ENCODE measurements around the gene OR4B1. TPM values are rescaled to one million over a fixed set of nuclear protein-coding genes. Genes with fewer than 3 reads are reported as not detected.

The OR4B1 gene
- total and polyA plus RNA-seq, 8 donors = not detected

GRCh38 chr11:48248902-48249301 is 32.3 kb downstream of the OR4B1 start:
- no peak overlapping the region for H3K4me3 ChIP-seq
- DNase-seq (no peak), ATAC-seq (no peak)
- H3K27ac ChIP-seq = no peak overlapping the region
- no peaks in the 10 kb centered on the region for H3K36me3 ChIP-seq
- intact Hi-C loops (cut with DNase I) = no loop called here
- no peak for TF ChIP-seq CTCF (IDR thresholded peaks at IDR 0.05)
- no peaks in the 10 kb centered on the region for H3K4me1 ChIP-seq
- peaks cover 0 to 22% of the 10 kb centered on the region in 2 donors for H3K9me3 ChIP-seq
- H3K27me3 ChIP-seq = no peaks in the 10 kb centered on the region

DNA sequence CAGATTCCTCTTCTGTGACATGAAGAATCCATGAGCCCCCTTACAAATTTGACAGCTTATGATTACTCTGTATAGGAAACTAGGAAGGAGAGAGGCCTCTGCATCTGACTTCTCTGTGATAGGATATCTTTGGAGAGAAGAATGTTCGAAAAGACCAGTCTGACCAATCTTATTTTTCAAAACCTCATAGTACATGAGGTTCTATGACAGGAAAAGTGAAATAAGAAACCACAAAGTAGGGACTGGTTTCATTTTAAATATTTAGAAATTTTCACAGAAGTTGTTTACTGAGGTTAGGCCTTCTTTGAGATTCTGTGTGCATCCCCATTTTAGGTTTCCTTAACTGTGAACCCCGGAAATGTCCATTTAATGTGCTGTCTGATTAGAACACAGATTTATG is 45.0 kb downstream of the OR4B1 start:
- no peak for TF ChIP-seq CTCF (IDR thresholded peaks at IDR 0.05)
- intact Hi-C loops (cut with DNase I) = no loop called here
- Histone ChIP-seq H3K4me1 (no peaks in the 10 kb centered on the region), H3K36me3 (no peaks in the 10 kb centered on the region), H3K27me3 (no peaks in the 10 kb centered on the region), H3K4me3 (no peak overlapping the region), H3K27ac (no peak overlapping the region), H3K9me3 (peaks cover 0 to 3% of the 10 kb centered on the region in 2 donors)
- ATAC-seq (no peak), DNase-seq (no peak)

- H3K4me3 ChIP-seq = no peak within 1 kb of the TSS
- peaks cover 0 to 3% of the 10 kb centered on the region in 2 donors for H3K9me3 ChIP-seq
- H3K36me3 ChIP-seq = no peaks in the 10 kb centered on the region
- DNase-seq (no peak), ATAC-seq (no peak)
- no peaks in the 10 kb centered on the region for H3K4me1 ChIP-seq
- intact Hi-C loops (cut with DNase I) = no loop called here
- no peaks in the 10 kb centered on the region for H3K27me3 ChIP-seq
- no peak for TF ChIP-seq CTCF (IDR thresholded peaks at IDR 0.05)
- H3K27ac ChIP-seq = no peak within 1 kb of the TSS
These were observed 46.9 kb downstream of the OR4B1 start, which contains the start of gene OR4X1 for GRCh38 chr11:48263423-48263911. TSS of gene OR4X1 (plus strand) at chr11:48263861. CDS start at chr11:48263861, 0 bp downstream.

Other genes with a start within 250 kb of the OR4B1 start
- gene PTPRJ, start 236.3 kb upstream of the OR4B1 start, total RNA-seq = 10 to 100 TPM; 42.2 to 63.5 TPM
- gene PTPRJ, start 236.3 kb upstream of the OR4B1 start, polyA plus RNA-seq (ENCODE audit: insufficient read length in 6 of 6) = 10 to 100 TPM; 12.6 to 17.8 (median 15.8) TPM
- not detected for gene OR4X2, start 28.3 kb downstream of the OR4B1 start, total RNA-seq
- not detected for gene OR4X2, start 28.3 kb downstream of the OR4B1 start, polyA plus RNA-seq (ENCODE audit: insufficient read length in 6 of 6)
- not detected for gene OR4X1, start 47.1 kb downstream of the OR4B1 start, total RNA-seq
- gene OR4X1, start 47.1 kb downstream of the OR4B1 start, polyA plus RNA-seq (ENCODE audit: insufficient read length in 6 of 6) = not detected
- gene OR4S1, start 89.4 kb downstream of the OR4B1 start, total RNA-seq = not detected
- gene OR4S1, start 89.4 kb downstream of the OR4B1 start, polyA plus RNA-seq (ENCODE audit: insufficient read length in 6 of 6) = not detected
- gene OR4C3, start 108.1 kb downstream of the OR4B1 start, total RNA-seq = not detected
- gene OR4C3, start 108.1 kb downstream of the OR4B1 start, polyA plus RNA-seq (ENCODE audit: insufficient read length in 6 of 6) = not detected
- not detected for gene OR4C5, start 149.7 kb downstream of the OR4B1 start, total RNA-seq
- gene OR4C5, start 149.7 kb downstream of the OR4B1 start, polyA plus RNA-seq (ENCODE audit: insufficient read length in 6 of 6) = not detected

Measured in left lung (tissue), 10 donors.